Stromal cell of bone marrow (primary cell): ENCODE measurements around the gene GCC1.
A peak's percentile ranks its signal among the peaks of the same experiment; 100 is the strongest.

ENCODE experiments used
- DNase-seq: peaks from one replicate; pipeline ENCODE4 v3.0.0-alpha.2; 2012; ENCODE audit warnings: low read depth

Gene GCC1, protein sequence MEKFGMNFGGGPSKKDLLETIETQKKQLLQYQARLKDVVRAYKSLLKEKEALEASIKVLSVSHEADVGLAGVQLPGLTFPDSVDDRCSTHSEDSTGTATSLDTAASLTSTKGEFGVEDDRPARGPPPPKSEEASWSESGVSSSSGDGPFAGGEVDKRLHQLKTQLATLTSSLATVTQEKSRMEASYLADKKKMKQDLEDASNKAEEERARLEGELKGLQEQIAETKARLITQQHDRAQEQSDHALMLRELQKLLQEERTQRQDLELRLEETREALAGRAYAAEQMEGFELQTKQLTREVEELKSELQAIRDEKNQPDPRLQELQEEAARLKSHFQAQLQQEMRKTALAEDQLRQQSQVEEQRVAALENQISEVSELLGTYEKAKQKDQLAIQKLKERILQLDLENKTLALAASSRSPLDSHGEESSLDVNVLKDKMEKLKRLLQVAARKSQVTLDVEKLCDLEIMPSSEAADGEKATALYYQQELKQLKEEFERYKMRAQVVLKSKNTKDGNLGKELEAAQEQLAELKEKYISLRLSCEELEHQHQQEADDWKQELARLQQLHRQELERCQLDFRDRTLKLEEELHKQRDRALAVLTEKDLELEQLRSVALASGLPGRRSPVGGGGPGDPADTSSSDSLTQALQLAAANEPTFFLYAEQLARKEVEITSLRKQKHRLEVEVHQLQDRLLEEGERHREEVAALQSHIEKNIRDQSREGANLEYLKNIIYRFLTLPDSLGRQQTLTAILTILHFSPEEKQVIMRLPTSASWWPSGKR

DNA sequence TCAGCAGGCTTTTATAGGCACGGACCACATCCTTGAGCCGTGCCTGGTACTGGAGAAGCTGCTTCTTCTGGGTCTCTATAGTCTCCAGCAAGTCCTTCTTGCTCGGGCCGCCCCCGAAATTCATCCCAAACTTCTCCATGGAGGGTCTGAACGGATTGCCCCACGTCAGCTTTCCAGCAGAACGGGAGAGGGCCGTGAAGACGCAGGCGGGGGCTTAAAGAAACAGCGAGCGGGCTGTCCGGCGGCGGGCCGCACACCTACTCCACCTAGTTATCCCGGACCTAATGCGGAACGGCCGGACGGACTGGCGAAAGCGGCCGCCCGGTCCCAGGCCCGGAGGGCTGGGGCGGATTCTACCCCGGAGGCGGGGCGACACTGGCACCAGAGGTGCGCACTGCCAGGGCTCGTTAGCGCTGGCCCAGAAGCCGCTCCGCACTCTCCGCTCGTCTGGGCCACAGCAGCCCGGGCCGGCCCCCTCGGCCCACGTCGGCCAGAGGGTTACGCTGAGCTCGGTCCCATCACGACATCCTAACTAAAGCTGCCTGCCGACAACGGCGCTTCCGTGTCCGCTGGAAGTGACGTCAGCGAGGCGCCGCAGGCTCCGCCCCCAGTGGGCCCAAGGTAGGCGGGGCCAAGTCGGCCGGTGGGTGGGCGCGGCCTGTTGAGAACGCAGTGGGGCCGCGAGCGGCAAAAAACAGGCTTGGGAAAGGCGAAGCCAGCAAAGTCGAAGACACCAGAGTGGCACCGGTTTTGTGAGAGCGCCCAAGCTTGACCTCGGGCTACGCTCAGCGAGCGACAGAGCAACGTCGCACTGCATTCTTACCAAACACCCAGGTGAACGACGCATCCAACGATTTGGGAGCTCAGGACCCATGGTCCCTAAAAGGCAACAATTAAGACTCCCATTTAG lies at the start of gene GCC1:
Gene GCC1, minus strand, starts transcription at position 553 of the 910 bp plus-strand sequence. Its CDS starts 414 bp downstream, at position 139.
- DNase-seq, result peak; percentile 72

GRCh38 chr7:127632276-127632910 lies 47.0 kb upstream of the GCC1 start:
- peak; percentile 92 for DNase-seq

- DNase-seq, result no peak
Measured at GRCh38 chr7:127629268-127629854, 44.0 kb upstream of the GCC1 start.

GRCh38 chr7:127628445-127628844 lies 43.0 kb upstream of the GCC1 start:
- DNase-seq, result no peak

DNA sequence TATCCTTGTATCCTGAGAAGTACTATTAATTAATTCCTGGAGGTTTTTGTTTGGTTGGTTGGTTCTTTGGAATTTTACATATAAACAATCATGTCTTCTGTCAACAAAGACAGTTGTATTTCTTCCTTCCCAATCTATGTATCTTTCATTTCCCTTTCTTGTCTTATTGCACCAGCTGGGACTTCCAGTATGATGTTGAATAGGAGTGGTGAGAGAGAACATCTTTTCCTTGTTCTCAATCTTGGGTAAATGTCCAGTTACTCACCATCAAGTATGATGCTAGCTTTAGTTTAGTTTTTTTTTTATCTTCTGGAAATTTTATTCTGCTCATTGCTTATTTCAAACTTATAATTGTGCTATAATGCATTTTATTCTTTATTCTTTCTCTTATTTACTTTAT lies 39.9 kb upstream of the GCC1 start:
- DNase-seq, result no peak

GRCh38 chr7:127620406-127621233 lies 35.2 kb upstream of the GCC1 start:
- no peak for DNase-seq

DNA sequence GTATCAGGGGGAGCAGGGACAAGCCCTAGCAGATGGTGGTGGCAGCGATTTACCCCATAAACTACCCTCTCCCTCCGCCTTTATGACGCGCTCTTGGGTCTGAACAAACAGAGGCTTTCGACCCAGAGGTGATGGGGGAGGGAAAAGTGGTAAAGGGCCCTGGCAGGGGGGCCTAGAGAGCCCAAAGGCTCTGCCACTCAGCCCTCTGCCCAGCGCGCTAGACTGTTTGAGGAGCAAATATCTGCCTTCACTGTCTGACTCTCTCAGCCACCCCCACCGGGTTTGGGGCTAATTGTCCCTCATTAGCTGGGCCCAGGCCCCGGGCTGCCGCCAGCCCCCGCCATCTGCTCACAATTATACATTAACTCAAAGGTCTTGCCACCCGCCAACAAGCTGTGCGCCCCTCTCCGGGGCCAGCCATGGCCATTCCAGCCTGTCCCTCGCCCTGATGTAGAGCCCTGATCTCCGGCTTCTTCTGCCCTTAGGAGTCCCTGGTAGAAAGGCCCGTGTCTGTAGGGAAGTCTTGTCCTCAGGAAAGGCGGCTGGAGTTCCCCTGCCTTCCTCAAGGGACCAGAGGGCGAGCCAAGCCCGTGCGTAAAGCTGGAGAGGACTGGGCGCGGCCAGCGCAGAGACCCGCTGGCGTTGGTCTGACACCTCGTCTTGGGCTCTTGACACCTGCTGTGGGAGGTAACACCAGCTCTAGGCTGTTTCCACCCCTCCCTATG lies 34.4 kb upstream of the GCC1 start:
- DNase-seq, result no peak

DNA sequence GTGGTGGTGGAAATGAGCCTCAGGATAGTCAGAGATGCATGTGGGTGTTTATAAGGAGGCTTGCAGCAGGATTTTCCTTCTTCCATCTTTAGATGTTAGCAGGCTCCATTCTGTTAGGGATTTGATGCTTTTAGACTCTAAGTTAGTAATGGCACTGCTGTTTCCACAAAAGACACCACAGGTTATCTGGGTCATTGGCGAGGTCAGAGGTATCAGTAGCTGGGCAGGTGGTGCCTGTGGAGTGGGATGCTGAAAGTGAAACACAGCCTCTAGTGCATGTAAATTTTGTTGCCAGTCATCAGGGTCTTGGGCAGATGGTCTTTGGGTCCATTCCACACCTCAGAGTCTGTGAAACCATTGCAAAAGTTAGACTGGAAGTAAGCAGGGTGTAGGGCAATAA lies 33.4 kb upstream of the GCC1 start:
- DNase-seq, result no peak

DNA sequence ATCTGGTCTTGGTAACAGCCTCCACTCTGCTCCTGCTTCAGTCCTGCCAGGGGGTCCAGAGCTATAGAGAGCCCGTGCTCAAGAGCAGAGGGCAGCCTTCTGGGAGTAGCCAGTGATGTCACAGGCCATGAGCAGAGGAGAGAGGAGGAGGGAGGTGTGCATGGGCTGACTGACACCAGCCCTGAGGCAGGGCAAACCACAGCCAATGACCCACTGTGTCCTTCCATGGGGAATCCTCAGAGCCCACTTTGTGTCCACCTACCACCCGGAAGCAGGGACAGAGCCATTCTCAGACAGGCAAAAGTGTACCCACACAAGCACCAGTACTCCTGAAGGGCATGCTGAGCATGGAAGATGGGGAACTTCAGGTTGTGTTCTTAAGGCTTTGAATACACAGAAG lies 32.6 kb upstream of the GCC1 start, which contains the start of gene PAX4:
Gene PAX4, minus strand, starts transcription at position 101 of the 400 bp plus-strand sequence. CDS start 2,214 bp downstream, outside the sequence.
- DNase-seq, result no peak

DNA sequence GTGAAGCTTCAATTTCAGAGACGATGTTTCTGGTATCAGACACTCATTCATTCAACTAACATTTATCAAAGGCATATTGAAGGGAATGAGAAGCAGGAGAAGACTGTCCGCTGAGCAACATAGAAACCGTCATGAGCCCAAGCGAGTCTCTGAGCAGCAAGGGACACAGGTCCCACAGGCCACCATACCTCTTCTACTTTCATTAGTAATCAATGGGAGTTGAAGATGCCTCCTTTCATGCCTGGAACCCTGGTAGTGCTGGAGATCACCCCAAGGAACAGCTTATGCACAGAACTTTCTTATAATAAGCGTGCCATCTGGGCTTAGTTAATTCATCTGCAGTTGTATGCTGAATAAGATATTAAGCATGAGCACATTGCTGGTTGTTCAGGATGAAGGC lies 31.3 kb upstream of the GCC1 start:
- DNase-seq, result no peak

GRCh38 chr7:127612263-127612662 lies 26.9 kb upstream of the GCC1 start:
- no peak for DNase-seq

DNA sequence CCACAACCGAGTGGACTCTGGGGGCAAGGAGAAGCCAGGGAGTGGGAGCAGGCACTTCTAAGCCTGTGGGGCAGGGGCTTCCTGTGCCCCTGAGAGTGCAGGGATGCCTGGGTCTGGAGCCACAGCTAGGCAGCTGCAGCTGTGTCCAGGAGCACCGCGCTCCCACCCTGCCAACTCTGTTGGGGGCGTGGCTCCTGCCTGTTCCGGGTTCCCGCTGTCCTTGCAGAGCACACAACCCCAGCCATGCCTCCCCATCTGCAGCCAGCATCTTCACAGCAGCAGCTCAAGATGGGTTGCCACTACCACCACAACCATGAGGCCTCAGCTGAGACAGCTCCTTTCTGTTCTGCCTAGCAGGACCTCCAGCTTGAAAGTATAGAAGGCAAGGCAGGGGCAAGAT lies 23.9 kb upstream of the GCC1 start:
- DNase-seq, result no peak

GRCh38 chr7:127608446-127608845 lies 23.1 kb upstream of the GCC1 start:
- no peak for DNase-seq

GRCh38 chr7:127600885-127601284 lies 15.5 kb upstream of the GCC1 start:
- DNase-seq, result no peak

DNA sequence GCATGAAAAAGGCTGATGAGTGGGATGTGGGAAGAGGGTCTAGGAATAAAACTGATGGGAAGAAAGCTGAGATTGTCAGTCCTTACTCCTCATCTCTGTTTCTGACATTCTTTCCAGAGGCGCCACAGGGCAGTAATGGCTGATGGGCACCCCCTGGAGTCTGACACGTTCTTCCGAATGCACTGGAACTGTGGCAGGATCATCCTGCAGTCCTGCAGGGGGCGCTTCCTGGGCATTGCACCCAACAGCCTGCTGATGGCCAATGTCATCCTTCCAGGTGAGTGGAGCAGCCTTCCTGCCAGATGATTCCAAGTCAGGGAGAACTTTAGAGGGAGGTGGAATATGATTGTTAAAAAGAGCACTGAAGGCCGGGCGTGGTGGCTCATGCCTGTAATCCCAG lies 12.9 kb upstream of the GCC1 start:
- DNase-seq, result no peak

DNA sequence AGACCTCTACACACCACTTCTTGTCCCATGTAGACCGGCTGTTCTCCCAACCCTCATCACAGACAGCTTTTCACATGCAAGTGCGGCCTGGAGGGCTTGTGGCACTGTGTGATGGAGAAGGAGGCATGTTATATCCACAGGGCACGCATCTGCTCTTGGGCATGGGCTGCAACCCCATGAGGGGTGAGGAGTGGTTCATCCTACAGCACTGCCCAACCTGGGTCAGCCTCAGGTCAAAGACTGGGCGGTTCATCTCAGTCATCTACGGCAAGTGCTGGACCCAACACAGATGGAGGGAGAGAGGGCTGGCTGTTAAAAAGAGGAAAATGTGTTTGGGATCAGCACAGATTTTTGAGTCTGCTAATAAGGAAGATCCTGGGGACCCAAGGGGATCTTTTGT lies 10.3 kb upstream of the GCC1 start:
- DNase-seq, result no peak

DNA sequence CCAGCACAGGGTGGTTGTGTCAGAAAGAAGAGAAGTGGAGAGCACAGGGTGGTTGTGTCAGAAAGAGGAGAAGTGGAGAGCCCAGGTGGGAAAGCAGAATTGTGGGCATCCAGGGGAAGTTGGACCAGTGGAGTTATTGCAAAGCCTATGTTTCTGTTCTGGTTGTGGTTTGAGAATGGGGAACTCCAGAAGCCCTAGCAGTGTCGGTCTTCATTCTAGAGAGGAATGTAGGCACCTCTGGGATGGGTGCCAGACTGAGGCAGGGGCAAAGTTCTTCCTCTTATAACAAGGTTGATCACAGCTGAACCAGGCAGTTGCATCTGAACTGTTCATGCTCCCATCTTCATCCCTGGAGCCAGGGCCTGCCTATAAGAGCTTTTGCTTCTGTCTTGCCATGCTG lies 9.1 kb upstream of the GCC1 start:
- DNase-seq, result no peak

DNA sequence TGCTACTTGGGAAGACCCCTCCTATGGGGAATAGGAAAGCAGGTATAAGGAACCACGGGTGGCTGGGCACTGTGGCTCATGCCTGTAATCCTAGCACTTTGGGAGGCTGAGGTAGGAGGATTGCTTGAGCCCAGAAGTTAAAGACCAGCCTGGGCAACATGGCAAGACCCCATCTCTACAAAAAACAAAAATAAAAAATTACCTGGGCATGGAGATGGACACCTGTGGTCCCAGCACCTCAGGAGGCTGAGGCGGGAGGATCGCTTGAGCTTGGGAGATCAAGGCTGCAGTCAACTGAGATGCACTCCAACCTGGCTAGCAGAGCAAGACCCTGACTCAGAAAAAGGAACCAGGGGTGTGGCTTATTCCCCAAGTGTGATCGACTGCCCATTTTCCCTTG lies 7.2 kb upstream of the GCC1 start:
- DNase-seq, result no peak

DNA sequence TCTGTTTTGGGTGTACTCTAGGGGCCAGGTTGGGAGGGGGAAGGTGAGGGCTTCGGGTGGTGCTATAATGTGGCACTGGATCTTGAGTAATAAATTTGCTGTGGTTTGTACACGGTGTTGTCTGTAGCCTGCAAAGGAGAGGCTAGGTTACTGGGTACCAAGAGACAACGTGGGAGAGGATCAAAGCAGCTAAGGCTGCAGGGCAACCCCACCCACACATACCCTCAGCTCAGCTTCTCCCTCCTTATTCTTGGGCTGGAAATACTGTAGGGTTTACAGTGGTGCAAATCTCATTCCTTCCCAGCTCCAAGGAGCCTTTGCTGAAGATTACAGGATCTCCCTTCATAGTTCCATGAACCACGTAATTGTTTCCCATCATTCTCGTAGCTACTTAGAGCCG lies 6.2 kb upstream of the GCC1 start:
- DNase-seq, result no peak

DNA sequence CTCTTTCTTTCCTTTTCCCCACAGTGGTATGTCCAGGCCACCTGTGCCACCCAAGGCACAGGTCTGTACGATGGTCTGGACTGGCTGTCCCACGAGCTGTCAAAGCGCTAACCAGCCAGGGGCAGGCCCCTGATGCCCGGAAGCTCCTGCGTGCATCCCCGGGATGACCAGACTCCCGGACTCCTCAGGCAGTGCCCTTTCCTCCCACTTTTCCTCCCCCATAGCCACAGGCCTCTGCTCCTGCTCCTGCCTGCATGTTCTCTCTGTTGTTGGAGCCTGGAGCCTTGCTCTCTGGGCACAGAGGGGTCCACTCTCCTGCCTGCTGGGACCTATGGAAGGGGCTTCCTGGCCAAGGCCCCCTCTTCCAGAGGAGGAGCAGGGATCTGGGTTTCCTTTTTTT lies 5.8 kb upstream of the GCC1 start:
- no peak for DNase-seq
